HEK293 (cell line): ENCODE measurements around the gene LTO1.

ENCODE experiments used
- CTCF ChIA-PET: fragments of 350-600 bp; formaldehyde crosslinking; extraction: SDS; loops from one replicate; lab custom pipeline; 2021; ENCODE audit warnings: antibody characterized with exemption; lab: Yijun Ruan, JAX
- POLR2A ChIA-PET: fragments of 300-600 bp; formaldehyde crosslinking; extraction: SDS; loops from one replicate; lab custom pipeline; 2020; ENCODE audit warnings: antibody characterized with exemption, inconsistent platforms; lab: Yijun Ruan, JAX
- H3K27ac ChIP-seq: fragments of 200-500 bp; sonication (Bioruptor generic); 2 replicates; pipeline ENCODE4 v1.5.1; 2014; ENCODE audit warnings: low read depth, low read length, control low read depth, inconsistent platforms; ENCODE audit errors: extremely low read depth
- H3K36me3 ChIP-seq, 2 experiments: fragments of 200-500 bp in 1 of 2; sonication (Bioruptor generic) in 1 of 2; 1 replicate in 1 of 2; 2 replicates in 1 of 2; pipeline ENCODE4 v1.5.1; 2014 to 2017; ENCODE audit warnings: inconsistent platforms in 2 of 2, low read length in 2 of 2; ENCODE audit not compliant: control insufficient read depth in 2 of 2, insufficient read depth in 1 of 2
- H3K4me1 ChIP-seq: fragments of 200-500 bp; sonication (Bioruptor generic); 2 replicates; pipeline ENCODE4 v1.5.1; 2014; ENCODE audit warnings: mild to moderate bottlenecking, low read length, inconsistent platforms; ENCODE audit not compliant: control insufficient read depth, insufficient read depth
- H3K4me3 ChIP-seq: 2 replicates; pipeline ENCODE4 v1.5.1; 2011; ENCODE audit warnings: low read depth, mild to moderate bottlenecking, control low read depth, low read length, moderate library complexity
- H3K9me3 ChIP-seq: fragments of 200-500 bp; sonication (Bioruptor generic); 2 replicates; pipeline ENCODE4 v1.5.1; 2014; ENCODE audit warnings: low read depth, low read length, inconsistent platforms; ENCODE audit not compliant: control insufficient read depth, insufficient read depth
- BCL6B ChIP-seq: fragments of 450-650 bp; formaldehyde crosslinking; IDR thresholded peaks from 2 replicates; pipeline ENCODE4 v1.5.1; 2017; ENCODE audit warnings: missing biosample characterization, missing genetic modification characterization
- HOXC10 ChIP-seq: sonication (generic); formaldehyde crosslinking; IDR thresholded peaks from 2 replicates; pipeline ENCODE4 v1.8.1; 2023; ENCODE audit warnings: mild to moderate bottlenecking, missing genetic modification reagents
- KLF16 ChIP-seq: fragments of 450-650 bp; formaldehyde crosslinking; IDR thresholded peaks from 2 replicates; pipeline ENCODE4 v1.5.1; 2017; ENCODE audit warnings: missing biosample characterization, missing genetic modification characterization
- KLF17 ChIP-seq: fragments of 450-650 bp; formaldehyde crosslinking; IDR thresholded peaks from 2 replicates; pipeline ENCODE4 v1.5.1; 2016; ENCODE audit warnings: missing biosample characterization, missing genetic modification characterization
- TCF7L2 ChIP-seq: IDR thresholded peaks from 2 replicates; pipeline ENCODE4 v1.6.1; 2011; ENCODE audit warnings: low read depth, mild to moderate bottlenecking, inconsistent platforms, low read length, moderate library complexity, borderline replicate concordance
- YY2 ChIP-seq: fragments of 450-650 bp; formaldehyde crosslinking; IDR thresholded peaks from 2 replicates; pipeline ENCODE4 v1.5.1; 2016; ENCODE audit warnings: missing biosample characterization, missing genetic modification characterization
- ZNF10 ChIP-seq: fragments of 450-650 bp; formaldehyde crosslinking; IDR thresholded peaks from 2 replicates; pipeline ENCODE4 v1.5.1; 2017; ENCODE audit warnings: missing biosample characterization, missing genetic modification characterization
- ZNF138 ChIP-seq: fragments of 450-650 bp; formaldehyde crosslinking; IDR thresholded peaks from 2 replicates; pipeline ENCODE4 v1.5.1; 2016; ENCODE audit warnings: missing biosample characterization, missing genetic modification characterization, borderline replicate concordance
- ZNF148 ChIP-seq: fragments of 450-650 bp; formaldehyde crosslinking; IDR thresholded peaks from 2 replicates; pipeline ENCODE4 v1.5.0; 2017; ENCODE audit warnings: missing biosample characterization, missing genetic modification characterization, borderline replicate concordance
- ZNF169 ChIP-seq: fragments of 450-650 bp; formaldehyde crosslinking; IDR thresholded peaks from 2 replicates; pipeline ENCODE4 v1.5.1; 2016; ENCODE audit warnings: missing biosample characterization, missing genetic modification characterization
- ZNF2 ChIP-seq: fragments of 450-650 bp; formaldehyde crosslinking; IDR thresholded peaks from 2 replicates; pipeline ENCODE4 v1.5.1; 2016; ENCODE audit warnings: missing biosample characterization, missing genetic modification characterization
- ZNF266 ChIP-seq: fragments of 450-650 bp; formaldehyde crosslinking; IDR thresholded peaks from 2 replicates; pipeline ENCODE4 v1.5.1; 2016; ENCODE audit warnings: missing biosample characterization, missing genetic modification characterization, low read depth
- ZNF354C ChIP-seq: fragments of 450-650 bp; formaldehyde crosslinking; IDR thresholded peaks from 2 replicates; pipeline ENCODE4 v1.5.1; 2016; ENCODE audit warnings: missing biosample characterization, missing genetic modification characterization, low read depth, borderline replicate concordance
- ZNF544 ChIP-seq: fragments of 450-650 bp; formaldehyde crosslinking; IDR thresholded peaks from 2 replicates; pipeline ENCODE4 v1.5.0; 2017; ENCODE audit warnings: missing biosample characterization, missing genetic modification characterization
- ZNF571 ChIP-seq: fragments of 450-650 bp; formaldehyde crosslinking; IDR thresholded peaks from 2 replicates; pipeline ENCODE4 v1.5.0; 2017; ENCODE audit warnings: missing biosample characterization, missing genetic modification characterization
- ZNF585B ChIP-seq: fragments of 450-650 bp; formaldehyde crosslinking; IDR thresholded peaks from 2 replicates; pipeline ENCODE4 v1.5.1; 2016; ENCODE audit warnings: missing biosample characterization, missing genetic modification characterization
- ZNF624 ChIP-seq: fragments of 450-650 bp; formaldehyde crosslinking; IDR thresholded peaks from 2 replicates; pipeline ENCODE4 v1.5.1; 2017; ENCODE audit warnings: missing biosample characterization, missing genetic modification characterization
- ZNF707 ChIP-seq: fragments of 450-650 bp; formaldehyde crosslinking; IDR thresholded peaks from 2 replicates; pipeline ENCODE4 v1.5.1; 2016; ENCODE audit warnings: missing biosample characterization, missing genetic modification characterization
- ZNF747 ChIP-seq: fragments of 450-650 bp; formaldehyde crosslinking; IDR thresholded peaks from 2 replicates; pipeline ENCODE4 v1.5.1; 2016; ENCODE audit warnings: missing biosample characterization, missing genetic modification characterization
- ZNF785 ChIP-seq: fragments of 450-650 bp; formaldehyde crosslinking; IDR thresholded peaks from 2 replicates; pipeline ENCODE4 v1.5.1; 2016; ENCODE audit warnings: missing biosample characterization, missing genetic modification characterization
- ZNF837 ChIP-seq: fragments of 450-650 bp; formaldehyde crosslinking; IDR thresholded peaks from 2 replicates; pipeline ENCODE4 v1.5.1; 2016; ENCODE audit warnings: missing biosample characterization, missing genetic modification characterization
- ZSCAN23 ChIP-seq: fragments of 450-650 bp; formaldehyde crosslinking; IDR thresholded peaks from 2 replicates; pipeline ENCODE4 v1.5.1; 2016; ENCODE audit warnings: missing biosample characterization, missing genetic modification characterization

The LTO1 gene

GRCh38 chr11:69635804-69636511 lies 39.2 kb downstream of the LTO1 start:
- no peak for TF ChIP-seq ZNF837 (tag by site-specific recombination)
- TF ChIP-seq ZNF585B (tag by site-specific recombination) = no peak
- TF ChIP-seq TCF7L2 = no peak
- no peak for TF ChIP-seq ZNF544
- no peak for TF ChIP-seq ZNF624 (tag by site-specific recombination)
- TF ChIP-seq ZNF785 (tag by site-specific recombination) = no peak
- TF ChIP-seq ZNF354C (tag by site-specific recombination) = no peak
- TF ChIP-seq ZNF10 = no peak
- no peak for TF ChIP-seq BCL6B
- no peak for TF ChIP-seq KLF16 (tag by site-specific recombination)
- TF ChIP-seq ZNF266 (tag by site-specific recombination) = no peak
- TF ChIP-seq ZNF571 (tag by site-specific recombination) = no peak
- TF ChIP-seq KLF17 (tag by site-specific recombination) = no peak
- ChIA-PET POLR2A (no interaction called here), CTCF (interaction anchor here (0.6 kb wide), 1 partner anchor 66 kb away, joined by 3 read pairs; no protein-coding TSS in a partner anchor)
- no peak overlapping the region for H3K27ac ChIP-seq
- no peaks in the 10 kb centered on the region for H3K36me3 ChIP-seq
- H3K4me1 ChIP-seq = no peaks in the 10 kb centered on the region
- H3K9me3 ChIP-seq = no peaks in the 10 kb centered on the region
- H3K4me3 ChIP-seq = no peak overlapping the region

GRCh38 chr11:69635195-69635594 lies 40.0 kb downstream of the LTO1 start:
- CTCF ChIA-PET = interaction anchor here (0.7 kb wide), 1 partner anchor 87 kb away, joined by 3 read pairs; no protein-coding TSS in a partner anchor
- Histone ChIP-seq H3K4me3 (no peak overlapping the region), H3K36me3 (no peaks in the 10 kb centered on the region), H3K4me1 (no peaks in the 10 kb centered on the region), H3K9me3 (no peaks in the 10 kb centered on the region), H3K27ac (no peak overlapping the region)
- POLR2A ChIA-PET = interaction anchor here (0.7 kb wide), 1 partner anchor 23 kb away, joined by 3 read pairs; no protein-coding TSS in a partner anchor
- TF ChIP-seq ZNF2 (tag by site-specific recombination) (no peak), ZNF148 (tag by site-specific recombination) (no peak), HOXC10 (CRISPR knock-in tag) (no peak), ZNF169 (tag by site-specific recombination) (no peak), ZNF138 (tag by site-specific recombination) (no peak), ZNF707 (no peak), ZSCAN23 (tag by site-specific recombination) (no peak), ZNF544 (no peak), ZNF747 (tag by site-specific recombination) (no peak), YY2 (tag by site-specific recombination) (no peak)
